Stimulated activated CD8-positive, alpha-beta memory T cell treated with anti-CD3 and anti-CD28 coated beads, Interleukin-7, amount 100 ng/mL, for 24 hours (primary cell): ENCODE results near the gene GPR82.
"Not testable (repeated sequence)": the region's sequence is repeated elsewhere in the genome, so short reads cannot be mapped to it uniquely, and the experiment has no call there.

Experiments used
- DNase-seq: peaks from one replicate; pipeline ENCODE4 v3.0.0-alpha.2; 2020; ENCODE audit warnings: low read depth

The GPR82 gene

GRCh38 chrX:41723826-41724225 is at the start of gene GPR82:
TSS of gene GPR82 (plus strand) at chrX:41724181. CDS start at chrX:41727027, 2,846 bp downstream.
- no peak for DNase-seq

- DNase-seq, result not testable (repeated sequence)
Observed at GRCh38 chrX:41676361-41676760, 47.6 kb upstream of the GPR82 start.

GRCh38 chrX:41677183-41678060 is 46.6 kb upstream of the GPR82 start:
- no peak for DNase-seq

GRCh38 chrX:41684138-41684537 is 39.8 kb upstream of the GPR82 start:
- no peak for DNase-seq

- DNase-seq, result no peak
Observed at GRCh38 chrX:41684940-41685339, 39.0 kb upstream of the GPR82 start.

- DNase-seq, result no peak
Observed at GRCh38 chrX:41686788-41687187, 37.2 kb upstream of the GPR82 start.

- DNase-seq, result no peak
Observed at GRCh38 chrX:41688156-41688555, 35.8 kb upstream of the GPR82 start.

- no peak for DNase-seq
Observed at GRCh38 chrX:41688835-41689234, 35.1 kb upstream of the GPR82 start, which contains the start of gene GPR34. TSS of gene GPR34 (plus strand) at chrX:41688973. CDS start at chrX:41695634, 6,661 bp downstream.

GRCh38 chrX:41689711-41690110 is 34.3 kb upstream of the GPR82 start:
- DNase-seq, result no peak

GRCh38 chrX:41692162-41692749 is 31.7 kb upstream of the GPR82 start:
- DNase-seq, result no peak

GRCh38 chrX:41693024-41693423 is 31.0 kb upstream of the GPR82 start:
- no peak for DNase-seq

GRCh38 chrX:41695426-41695825 is 28.6 kb upstream of the GPR82 start:
- no peak for DNase-seq

GRCh38 chrX:41703574-41704029 is 20.4 kb upstream of the GPR82 start:
- no peak for DNase-seq

GRCh38 chrX:41705042-41705441 is 18.9 kb upstream of the GPR82 start:
- no peak for DNase-seq

- no peak for DNase-seq
Observed at GRCh38 chrX:41705680-41706374, 18.2 kb upstream of the GPR82 start.

- DNase-seq, result no peak
Observed at GRCh38 chrX:41707218-41707617, 16.8 kb upstream of the GPR82 start.

GRCh38 chrX:41708486-41708885 is 15.5 kb upstream of the GPR82 start:
- DNase-seq, result no peak

GRCh38 chrX:41711021-41711667 is 12.8 kb upstream of the GPR82 start:
- no peak for DNase-seq

GRCh38 chrX:41716222-41716621 is 7.8 kb upstream of the GPR82 start:
- DNase-seq, result no peak

- DNase-seq, result no peak
Observed at GRCh38 chrX:41716767-41717473, 7.1 kb upstream of the GPR82 start.

GRCh38 chrX:41718481-41719235 is 5.3 kb upstream of the GPR82 start:
- no peak for DNase-seq
